GM23248 (cell line): ENCODE data around the gene NIPA2.

Experiments
- EZH2 ChIP-seq: fragments of 200-600 bp; sonication (generic); IDR thresholded peaks from 2 replicates; pipeline ENCODE4 v1.6.1; 2018; ENCODE audit warnings: antibody characterized with exemption, mild to moderate bottlenecking; ENCODE audit not compliant: insufficient read depth, poor library complexity, severe bottlenecking
- EZH2phosphoT487 ChIP-seq: fragments of 200-600 bp; sonication (generic); IDR thresholded peaks from 2 replicates; pipeline ENCODE4 v1.6.1; 2018; ENCODE audit warnings: antibody characterized with exemption, moderate library complexity, mild to moderate bottlenecking, low read depth; ENCODE audit not compliant: insufficient read depth

- TF ChIP-seq EZH2: no peak
- no peak for TF ChIP-seq EZH2phosphoT487
These were observed 65.0 kb downstream of the NIPA2 start for GRCh38 chr15:22903427-22903826.
